Uterus (tissue), 4 donors: ENCODE data around the gene NIBAN1. TPM values are rescaled to one million over a fixed set of nuclear protein-coding genes. Genes with fewer than 3 reads are reported as not detected.
"Not testable (repeated sequence)": the region's sequence is repeated elsewhere in the genome, so short reads cannot be mapped to it uniquely, and the experiment has no call there.

Source experiments
- DNase-seq, 2 donors: peaks; one replicate each; pipeline ENCODE4 v3.0.0-alpha.2; 2019 to 2020
- H3K27ac ChIP-seq, 2 donors: fragments of 200-600 bp; sonication (generic); 1 replicate in 1 of 2; 2 replicates in 1 of 2; pipeline ENCODE4 v1.5.1; 2016 to 2018
- H3K27me3 ChIP-seq, 2 donors: fragments of 200-600 bp; sonication (generic); one replicate each; pipeline ENCODE4 v1.5.1; 2018 to 2019; ENCODE audit warnings: control low read depth in 1 of 2
- H3K36me3 ChIP-seq, 2 donors: fragments of 200-600 bp; sonication (generic); one replicate each; pipeline ENCODE4 v1.5.1; 2019; ENCODE audit warnings: control low read depth in 1 of 2
- H3K4me1 ChIP-seq, 2 donors: fragments of 200-600 bp; sonication (generic); one replicate each; pipeline ENCODE4 v1.5.1; 2018 to 2019; ENCODE audit warnings: control low read depth in 1 of 2
- H3K4me3 ChIP-seq, 2 donors: fragments of 200-600 bp; sonication (generic); 1 replicate in 1 of 2; 2 replicates in 1 of 2; pipeline ENCODE4 v1.5.1; 2018 to 2019; ENCODE audit warnings: mild to moderate bottlenecking in 1 of 2
- H3K9me3 ChIP-seq, 2 donors: fragments of 200-600 bp; sonication (generic); one replicate each; pipeline ENCODE4 v1.5.1; 2019; ENCODE audit warnings: control low read depth in 1 of 2
- POLR2A ChIP-seq, 2 donors: fragments of 450-650 bp; IDR thresholded peaks; one replicate each; pipeline ENCODE4 v1.6.1; 2016; ENCODE audit warnings: antibody characterized with exemption in 2 of 2, mild to moderate bottlenecking in 1 of 2, moderate library complexity in 1 of 2
- intact Hi-C: fragments of 100-400 bp; cut with DNase I; formaldehyde crosslinking; loops from one replicate; pipeline ENCODE4 v1.15.1; 2023; ENCODE audit warnings: low total_unique reads
- total RNA-seq, 4 donors: library from RNA; depleted of rRNA in 3 of 4; stranded (reverse); fragments of >200 nt in 3 of 4; gene quantifications; one replicate each; pipeline versions ENCODE4 v1.1.0 to v1.2.4, GENCODE V29; 2014 to 2023
- TF ChIP-seq, protein P1 (sequence below), 4 experiments: fragments of 200-600 bp in 2 of 4; fragments of 450-650 bp in 2 of 4; sonication (generic) in 2 of 4; IDR thresholded peaks; one replicate each; pipeline ENCODE4 v1.5.1; 2016 to 2019; ENCODE audit warnings: antibody characterized with exemption in 4 of 4, mild to moderate bottlenecking in 2 of 4, moderate library complexity in 1 of 4
- donor health status: DM: yes; HTN: yes; CAD: no.

The NIBAN1 gene
- total RNA-seq, 4 donors from 2014 or later: 27.2 to 46.4 (median 32.5) TPM

DNA sequence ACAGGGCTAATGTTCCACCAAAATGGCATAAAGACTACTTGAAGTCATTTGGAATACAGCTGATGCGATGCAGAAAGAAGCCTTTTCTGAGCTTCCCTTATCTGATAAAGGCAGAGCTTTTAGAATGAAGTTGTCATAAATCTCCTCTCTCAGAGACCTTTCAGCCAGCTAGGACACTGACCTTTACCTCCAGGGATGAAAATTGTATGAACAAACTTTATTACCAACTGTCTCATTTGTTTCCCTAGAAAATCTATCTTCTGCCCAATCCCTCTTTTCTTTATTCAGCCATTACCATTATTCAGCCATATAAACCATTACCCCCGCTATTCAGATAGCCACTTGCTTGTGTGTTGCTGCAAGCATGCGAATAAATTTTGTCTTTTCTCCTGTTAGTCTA, 41.3 kb upstream of the NIBAN1 start:
- no peak overlapping the region for H3K4me3 ChIP-seq
- TF ChIP-seq, protein P1, sequence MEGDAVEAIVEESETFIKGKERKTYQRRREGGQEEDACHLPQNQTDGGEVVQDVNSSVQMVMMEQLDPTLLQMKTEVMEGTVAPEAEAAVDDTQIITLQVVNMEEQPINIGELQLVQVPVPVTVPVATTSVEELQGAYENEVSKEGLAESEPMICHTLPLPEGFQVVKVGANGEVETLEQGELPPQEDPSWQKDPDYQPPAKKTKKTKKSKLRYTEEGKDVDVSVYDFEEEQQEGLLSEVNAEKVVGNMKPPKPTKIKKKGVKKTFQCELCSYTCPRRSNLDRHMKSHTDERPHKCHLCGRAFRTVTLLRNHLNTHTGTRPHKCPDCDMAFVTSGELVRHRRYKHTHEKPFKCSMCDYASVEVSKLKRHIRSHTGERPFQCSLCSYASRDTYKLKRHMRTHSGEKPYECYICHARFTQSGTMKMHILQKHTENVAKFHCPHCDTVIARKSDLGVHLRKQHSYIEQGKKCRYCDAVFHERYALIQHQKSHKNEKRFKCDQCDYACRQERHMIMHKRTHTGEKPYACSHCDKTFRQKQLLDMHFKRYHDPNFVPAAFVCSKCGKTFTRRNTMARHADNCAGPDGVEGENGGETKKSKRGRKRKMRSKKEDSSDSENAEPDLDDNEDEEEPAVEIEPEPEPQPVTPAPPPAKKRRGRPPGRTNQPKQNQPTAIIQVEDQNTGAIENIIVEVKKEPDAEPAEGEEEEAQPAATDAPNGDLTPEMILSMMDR (IDR thresholded peaks at IDR 0.05): no peak
- no peak for TF ChIP-seq POLR2A (IDR thresholded peaks at IDR 0.05)
- intact Hi-C loops: no loop called here

DNA sequence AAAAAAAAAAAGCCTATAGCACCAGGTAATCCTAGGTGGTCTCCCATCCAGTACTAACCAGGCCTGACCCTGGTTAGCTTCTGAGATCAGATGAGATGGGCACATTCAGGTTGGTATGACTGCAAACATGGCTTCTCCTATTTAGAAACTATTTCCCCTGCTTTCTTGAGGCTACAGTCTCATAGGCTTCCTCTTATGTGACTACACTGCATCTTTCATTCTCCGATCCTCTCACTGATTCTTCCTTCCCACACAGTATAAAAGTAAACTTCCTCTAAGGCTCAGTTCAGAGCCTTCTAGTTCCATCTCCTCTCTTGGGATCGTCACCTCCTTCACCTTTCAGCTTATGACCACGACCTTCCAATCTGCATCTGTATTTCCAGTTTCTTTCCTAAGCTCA, 40.6 kb upstream of the NIBAN1 start:
- H3K27ac ChIP-seq: no peak overlapping the region
- H3K4me3 ChIP-seq: no peak overlapping the region
- H3K27me3 ChIP-seq: no peaks in the 10 kb centered on the region
- no peak for DNase-seq
- TF ChIP-seq POLR2A (IDR thresholded peaks at IDR 0.05): no peak
- TF ChIP-seq, protein P1 (IDR thresholded peaks at IDR 0.05): no peak
- no peaks in the 10 kb centered on the region for H3K4me1 ChIP-seq
- intact Hi-C loops: no loop called here
- H3K36me3 ChIP-seq: no peaks in the 10 kb centered on the region
- H3K9me3 ChIP-seq: no peaks in the 10 kb centered on the region

More for the DNA sequence above, 41.3 kb upstream of the NIBAN1 start:
- no peaks in the 10 kb centered on the region for H3K9me3 ChIP-seq
- no peak overlapping the region for H3K27ac ChIP-seq
- H3K4me1 ChIP-seq: no peaks in the 10 kb centered on the region
- H3K27me3 ChIP-seq: no peaks in the 10 kb centered on the region
- no peaks in the 10 kb centered on the region for H3K36me3 ChIP-seq
- DNase-seq: no peak

DNA sequence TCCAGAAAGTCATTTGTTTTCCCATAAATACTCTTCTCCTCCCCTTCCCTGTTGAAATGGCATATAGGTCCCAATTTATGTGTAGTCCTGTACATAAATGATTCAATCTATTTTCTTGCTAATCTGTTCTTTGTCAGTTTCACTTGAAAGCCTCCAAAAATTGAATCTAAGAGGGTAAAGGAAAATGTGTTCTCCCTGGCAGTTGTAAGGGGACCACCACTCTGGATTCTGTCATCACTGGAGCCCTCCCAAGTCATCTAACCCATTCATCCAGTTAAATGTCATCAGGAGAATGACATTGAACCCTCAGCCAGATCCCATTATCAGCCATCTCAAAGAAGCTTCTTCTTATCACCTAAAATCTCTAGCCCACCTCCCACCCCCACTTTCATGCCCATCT, 36.1 kb upstream of the NIBAN1 start:
- Histone ChIP-seq H3K27me3 (no peaks in the 10 kb centered on the region), H3K27ac (no peak overlapping the region), H3K9me3 (no peaks in the 10 kb centered on the region), H3K4me3 (no peak overlapping the region), H3K4me1 (no peaks in the 10 kb centered on the region), H3K36me3 (no peaks in the 10 kb centered on the region)
- intact Hi-C loops: no loop called here
- no peak for DNase-seq
- no peak for TF ChIP-seq POLR2A (IDR thresholded peaks at IDR 0.05)
- TF ChIP-seq, protein P1 (IDR thresholded peaks at IDR 0.05): no peak

DNA sequence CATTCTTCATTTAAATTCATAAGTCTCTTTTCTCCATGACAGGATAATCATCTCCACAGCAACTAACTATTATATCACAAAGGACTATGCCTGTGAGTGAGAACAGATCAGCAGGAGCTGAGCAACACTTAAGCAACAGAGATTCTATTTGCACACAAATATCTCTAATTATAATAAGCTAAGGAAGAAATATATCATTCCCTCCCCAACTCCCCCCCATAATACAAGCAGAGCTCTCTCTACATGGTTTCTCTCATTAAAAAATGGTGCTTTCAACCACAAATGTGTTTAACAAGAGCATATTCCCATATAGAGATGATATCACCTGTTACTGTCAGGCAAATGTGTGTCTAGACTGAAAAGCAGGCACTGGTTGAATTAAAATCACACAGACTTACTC, 34.5 kb upstream of the NIBAN1 start:
- no peaks in the 10 kb centered on the region for H3K9me3 ChIP-seq
- TF ChIP-seq, protein P1 (IDR thresholded peaks at IDR 0.05): no peak
- TF ChIP-seq POLR2A (IDR thresholded peaks at IDR 0.05): no peak
- no peaks in the 10 kb centered on the region for H3K4me1 ChIP-seq
- H3K27ac ChIP-seq: no peak overlapping the region
- no peaks in the 10 kb centered on the region for H3K27me3 ChIP-seq
- intact Hi-C loops: no loop called here
- no peak overlapping the region for H3K4me3 ChIP-seq
- DNase-seq: no peak
- no peaks in the 10 kb centered on the region for H3K36me3 ChIP-seq

DNA sequence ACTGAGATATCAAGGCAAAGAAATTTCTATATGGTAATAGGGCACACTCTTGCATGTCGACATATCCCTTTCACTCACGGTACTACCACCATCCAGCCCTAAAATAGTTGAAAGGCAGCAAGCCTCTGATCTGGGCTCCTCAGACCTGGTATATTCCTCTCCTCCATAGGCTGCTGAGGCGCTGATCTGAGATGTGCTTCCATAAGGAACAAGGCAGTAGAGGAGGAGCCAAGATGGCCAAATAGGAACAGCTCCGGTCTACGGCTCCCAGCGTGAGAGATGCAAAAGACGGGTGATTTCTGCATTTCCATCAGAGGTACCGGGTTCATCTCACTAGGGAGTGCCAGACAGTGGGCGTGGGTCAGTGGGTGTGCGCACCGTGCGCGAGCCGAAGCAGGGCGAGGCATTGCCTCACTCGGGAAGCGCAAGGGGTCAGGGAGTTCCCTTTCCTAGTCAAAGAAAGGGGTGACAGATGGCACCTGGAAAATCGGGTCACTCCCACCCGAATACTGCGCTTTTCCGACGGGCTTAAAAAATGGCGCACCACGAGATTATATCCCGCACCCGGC, 27.1 kb upstream of the NIBAN1 start:
- H3K4me3 ChIP-seq, H3K27me3 ChIP-seq, DNase-seq, H3K4me1 ChIP-seq, intact Hi-C loops, H3K9me3 ChIP-seq, H3K36me3 ChIP-seq, H3K27ac ChIP-seq: not testable (repeated sequence)

DNA sequence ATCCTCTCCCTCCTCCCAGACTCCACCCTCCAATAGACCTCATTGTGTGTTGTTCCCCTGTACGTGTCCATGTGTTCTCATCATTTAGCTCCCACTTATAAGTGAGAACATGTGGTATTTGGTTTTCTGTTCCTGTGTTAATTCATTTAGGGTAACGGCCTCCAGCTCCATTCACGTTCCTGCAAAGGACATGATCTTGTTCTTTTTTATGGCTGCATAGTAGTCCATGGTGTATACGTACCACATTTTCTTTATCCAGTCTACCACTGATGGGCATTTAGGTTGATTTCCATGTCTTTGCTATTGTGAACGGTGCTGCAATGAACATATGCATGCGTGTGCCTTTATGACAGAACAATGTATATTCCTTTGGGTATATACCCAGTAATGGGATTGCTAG, 25.7 kb upstream of the NIBAN1 start:
- DNase-seq, H3K27me3 ChIP-seq, H3K4me3 ChIP-seq, intact Hi-C loops, H3K27ac ChIP-seq, H3K36me3 ChIP-seq, H3K4me1 ChIP-seq, H3K9me3 ChIP-seq: not testable (repeated sequence)
